Rectal smooth muscle tissue (tissue), 1 donor: ENCODE measurements around the gene PHF21B.

Source experiments
- H3K27ac ChIP-seq: one replicate; pipeline ENCODE4 v1.7.0; 2013; ENCODE audit warnings: low read depth, low read length, inconsistent platforms
- H3K27me3 ChIP-seq: one replicate; pipeline ENCODE4 v1.7.0; 2013; ENCODE audit warnings: low read length; ENCODE audit not compliant: control insufficient read depth, insufficient read depth
- H3K36me3 ChIP-seq: one replicate; pipeline ENCODE4 v1.7.0; 2013; ENCODE audit warnings: low read length; ENCODE audit not compliant: control insufficient read depth, insufficient read depth
- H3K4me1 ChIP-seq: one replicate; pipeline ENCODE4 v1.7.0; 2013; ENCODE audit warnings: low read length; ENCODE audit not compliant: control insufficient read depth, insufficient read depth
- H3K4me3 ChIP-seq: one replicate; pipeline ENCODE4 v1.7.0; 2013; ENCODE audit warnings: low read length
- H3K9ac ChIP-seq: one replicate; pipeline ENCODE4 v1.7.0; 2013; ENCODE audit warnings: low read length

PHF21B gene

DNA sequence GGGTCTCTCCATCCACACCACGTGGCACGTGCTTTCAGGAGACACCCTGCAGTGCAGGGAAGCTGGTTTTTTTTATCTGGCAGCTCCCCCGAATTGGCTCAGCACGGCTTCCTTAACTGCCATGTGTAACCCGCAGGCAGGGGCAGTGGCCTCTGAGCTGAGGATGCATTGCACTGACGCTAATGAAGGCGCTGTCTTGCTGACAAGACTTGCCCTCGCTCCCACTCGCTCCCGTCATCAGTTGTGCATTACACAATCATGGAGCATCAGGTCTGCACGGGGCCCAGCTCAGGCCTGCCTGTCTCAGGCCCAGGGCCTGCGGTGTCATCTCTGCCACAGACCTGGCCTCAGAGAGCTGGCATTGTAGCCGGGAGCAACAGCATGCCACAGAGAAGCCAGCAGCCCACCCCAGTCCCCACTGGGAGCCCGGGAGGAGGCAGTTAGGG is 161.5 kb downstream of the PHF21B start:
- Histone ChIP-seq H3K27me3 (no peaks in the 10 kb centered on the region), H3K4me1 (no peaks in the 10 kb centered on the region), H3K9ac (no peak overlapping the region), H3K27ac (no peak overlapping the region), H3K4me3 (no peak overlapping the region), H3K36me3 (no peaks in the 10 kb centered on the region)

DNA sequence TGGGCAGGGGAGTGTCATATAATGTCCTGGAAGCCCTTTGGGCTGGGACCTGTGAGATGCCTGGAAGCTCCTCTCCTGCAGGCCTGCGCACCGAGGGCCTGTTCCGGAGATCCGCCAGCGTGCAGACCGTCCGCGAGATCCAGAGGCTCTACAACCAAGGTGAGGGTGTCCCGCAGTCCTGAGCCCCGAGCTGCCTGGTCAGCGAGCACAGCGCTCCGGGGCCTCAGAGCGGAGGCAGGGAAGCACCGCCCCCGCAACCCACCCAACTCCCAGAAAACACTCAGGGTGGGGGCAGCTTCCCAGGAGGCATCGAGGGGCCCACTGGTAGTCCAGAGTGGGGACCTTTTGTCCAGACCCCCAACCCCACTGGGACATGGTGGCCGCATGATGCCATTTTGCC is 161.9 kb downstream of the PHF21B start:
- no peaks in the 10 kb centered on the region for H3K4me1 ChIP-seq
- no peak overlapping the region for H3K27ac ChIP-seq
- no peak overlapping the region for H3K4me3 ChIP-seq
- no peaks in the 10 kb centered on the region for H3K36me3 ChIP-seq
- H3K9ac ChIP-seq: no peak overlapping the region
- H3K27me3 ChIP-seq: no peaks in the 10 kb centered on the region

DNA sequence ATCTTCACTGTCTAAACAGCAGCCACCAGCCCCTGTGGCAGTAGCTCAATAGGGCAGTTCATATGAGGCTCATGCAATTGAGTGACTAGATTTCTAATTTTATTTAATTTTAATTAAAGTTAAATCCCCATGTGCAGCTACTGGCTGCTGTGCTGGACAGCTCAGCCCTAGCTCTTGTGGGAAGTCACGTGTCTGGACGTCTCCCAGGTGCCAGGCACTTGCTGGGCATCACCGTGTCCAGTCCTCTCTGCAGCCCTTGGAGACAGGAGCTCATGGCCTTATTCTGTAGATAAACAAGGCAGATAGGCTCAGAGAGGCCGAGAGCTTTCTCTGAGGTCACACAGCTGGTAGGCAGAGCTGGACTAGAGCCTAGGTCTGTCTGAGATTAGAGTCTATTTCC is 162.4 kb downstream of the PHF21B start:
- H3K4me1 ChIP-seq: no peaks in the 10 kb centered on the region

DNA sequence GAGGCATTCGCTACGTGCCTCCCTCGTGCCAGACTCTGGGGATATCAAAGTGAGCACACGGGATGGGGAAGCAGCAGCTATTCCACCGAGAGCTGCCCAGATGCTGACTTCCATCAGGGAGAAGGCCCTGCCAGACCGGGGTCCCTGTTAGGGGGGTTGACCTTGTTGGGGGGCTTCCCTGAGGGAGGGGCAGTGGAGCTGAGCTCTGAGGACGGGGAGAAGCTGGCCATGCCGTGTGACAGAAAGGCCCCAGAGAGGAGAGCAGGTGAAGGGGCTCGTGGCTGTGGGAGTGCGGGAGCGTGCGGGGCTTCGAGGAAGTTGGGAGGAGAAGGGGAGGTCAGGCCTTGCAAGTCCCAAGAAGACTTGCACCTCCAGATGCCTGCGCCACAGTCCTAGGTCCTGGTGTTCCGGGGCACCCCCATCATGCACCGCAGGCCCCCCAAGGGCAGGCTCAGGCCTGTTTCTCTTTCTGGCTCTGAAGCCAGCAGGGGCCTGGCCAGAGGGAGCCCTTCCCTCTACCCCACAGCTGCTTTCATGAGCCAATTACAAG is 163.0 kb downstream of the PHF21B start:
- Histone ChIP-seq H3K4me3 (no peak overlapping the region), H3K4me1 (no peaks in the 10 kb centered on the region), H3K27ac (no peak overlapping the region), H3K36me3 (no peaks in the 10 kb centered on the region), H3K27me3 (no peaks in the 10 kb centered on the region), H3K9ac (no peak overlapping the region)

More for the DNA sequence above, 162.4 kb downstream of the PHF21B start:
- H3K27me3 ChIP-seq: no peaks in the 10 kb centered on the region
- H3K9ac ChIP-seq: no peak overlapping the region
- H3K4me3 ChIP-seq: no peak overlapping the region
- no peak overlapping the region for H3K27ac ChIP-seq
- no peaks in the 10 kb centered on the region for H3K36me3 ChIP-seq

DNA sequence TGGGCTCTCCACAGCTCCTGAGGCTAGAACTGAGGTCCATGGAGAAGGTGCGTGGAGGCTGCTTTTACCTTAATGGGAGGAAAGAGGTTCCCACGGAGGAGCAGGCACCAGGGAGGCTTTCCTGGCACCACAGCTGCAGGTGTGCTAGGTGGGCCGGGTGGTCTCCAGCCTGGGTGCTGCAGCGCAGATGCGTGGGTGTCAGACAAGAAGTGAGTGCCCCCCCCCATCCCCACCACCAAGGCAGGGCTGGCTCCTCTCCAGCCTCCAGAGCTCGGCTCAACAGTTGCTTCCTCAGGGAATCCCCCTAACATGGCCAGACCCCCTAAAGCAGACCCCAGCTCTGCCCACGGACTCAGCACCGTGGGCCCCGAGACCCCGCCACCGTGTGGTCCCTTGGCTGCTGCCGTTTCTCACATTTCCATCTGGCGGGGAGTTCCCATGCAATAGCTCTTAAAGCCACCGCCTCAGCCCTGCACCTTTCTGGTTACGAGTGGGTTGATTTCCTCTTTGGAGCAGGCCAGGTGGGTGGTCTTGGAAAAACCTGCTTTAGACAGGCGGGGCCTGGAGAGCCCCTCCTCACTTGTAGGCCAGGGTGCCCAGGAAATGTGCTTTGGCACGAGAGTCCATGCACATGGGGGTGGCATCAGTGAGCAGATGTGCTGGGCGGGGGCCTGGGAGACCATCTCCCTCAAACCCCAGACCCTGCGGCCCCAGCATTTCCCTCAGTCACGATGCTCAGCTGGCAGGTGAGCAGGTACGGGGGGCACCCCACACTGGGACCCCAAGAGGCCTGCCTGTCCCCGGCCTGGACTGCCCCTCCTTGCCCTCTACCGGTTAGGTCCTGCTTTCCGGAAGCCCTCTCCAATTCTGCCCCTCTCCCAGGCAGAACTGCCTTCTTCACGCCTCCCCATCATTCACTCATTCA is 163.7 kb downstream of the PHF21B start:
- no peak overlapping the region for H3K9ac ChIP-seq
- no peak overlapping the region for H3K27ac ChIP-seq
- no peak overlapping the region for H3K4me3 ChIP-seq
- H3K27me3 ChIP-seq: no peaks in the 10 kb centered on the region
- no peaks in the 10 kb centered on the region for H3K4me1 ChIP-seq
- H3K36me3 ChIP-seq: no peaks in the 10 kb centered on the region

DNA sequence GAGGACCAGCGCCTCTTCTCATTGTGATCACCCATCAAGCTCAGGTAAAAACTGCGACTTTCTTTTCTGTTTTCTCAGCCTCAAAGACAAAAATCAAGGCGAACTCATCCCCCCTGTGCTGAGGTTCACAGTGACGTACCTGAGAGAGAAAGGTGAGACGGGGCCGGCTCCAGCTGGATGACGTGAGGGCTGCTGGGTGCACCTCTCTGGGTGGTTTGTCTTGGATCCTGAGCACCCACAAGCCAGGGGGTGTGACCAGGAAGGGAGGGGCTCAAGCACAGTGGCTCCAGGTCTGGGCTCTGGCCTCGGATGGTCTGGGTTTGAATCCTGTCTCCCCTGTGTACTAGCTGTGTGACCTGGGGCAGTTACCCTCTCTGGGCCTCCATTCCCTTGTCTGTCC is 164.6 kb downstream of the PHF21B start:
- Histone ChIP-seq H3K9ac (no peak overlapping the region), H3K36me3 (no peaks in the 10 kb centered on the region), H3K4me1 (no peaks in the 10 kb centered on the region), H3K27ac (no peak overlapping the region), H3K27me3 (no peaks in the 10 kb centered on the region), H3K4me3 (no peak overlapping the region)

DNA sequence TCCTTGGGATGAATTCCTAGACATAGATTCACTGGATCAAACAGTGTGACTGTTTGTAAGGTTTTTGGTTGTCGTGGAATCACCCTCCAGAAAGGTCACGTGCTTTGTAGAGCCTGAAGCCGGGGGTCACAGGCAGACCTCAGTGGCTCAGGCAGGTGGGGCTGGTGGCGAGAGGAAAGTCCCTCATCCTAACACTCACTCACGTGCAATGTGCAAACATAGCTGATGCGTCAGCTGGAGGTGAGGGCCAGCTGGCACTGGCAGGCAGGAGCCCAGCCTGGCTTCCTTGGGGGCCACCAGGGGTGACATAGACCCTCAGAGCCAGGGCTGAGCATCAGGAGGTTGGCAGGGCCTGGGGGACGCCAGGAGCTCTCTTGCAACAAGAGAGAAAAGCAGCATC is 167.4 kb downstream of the PHF21B start:
- Histone ChIP-seq H3K27ac (no peak overlapping the region), H3K9ac (no peak overlapping the region), H3K4me3 (no peak overlapping the region), H3K36me3 (no peaks in the 10 kb centered on the region), H3K4me1 (no peaks in the 10 kb centered on the region), H3K27me3 (no peaks in the 10 kb centered on the region)

DNA sequence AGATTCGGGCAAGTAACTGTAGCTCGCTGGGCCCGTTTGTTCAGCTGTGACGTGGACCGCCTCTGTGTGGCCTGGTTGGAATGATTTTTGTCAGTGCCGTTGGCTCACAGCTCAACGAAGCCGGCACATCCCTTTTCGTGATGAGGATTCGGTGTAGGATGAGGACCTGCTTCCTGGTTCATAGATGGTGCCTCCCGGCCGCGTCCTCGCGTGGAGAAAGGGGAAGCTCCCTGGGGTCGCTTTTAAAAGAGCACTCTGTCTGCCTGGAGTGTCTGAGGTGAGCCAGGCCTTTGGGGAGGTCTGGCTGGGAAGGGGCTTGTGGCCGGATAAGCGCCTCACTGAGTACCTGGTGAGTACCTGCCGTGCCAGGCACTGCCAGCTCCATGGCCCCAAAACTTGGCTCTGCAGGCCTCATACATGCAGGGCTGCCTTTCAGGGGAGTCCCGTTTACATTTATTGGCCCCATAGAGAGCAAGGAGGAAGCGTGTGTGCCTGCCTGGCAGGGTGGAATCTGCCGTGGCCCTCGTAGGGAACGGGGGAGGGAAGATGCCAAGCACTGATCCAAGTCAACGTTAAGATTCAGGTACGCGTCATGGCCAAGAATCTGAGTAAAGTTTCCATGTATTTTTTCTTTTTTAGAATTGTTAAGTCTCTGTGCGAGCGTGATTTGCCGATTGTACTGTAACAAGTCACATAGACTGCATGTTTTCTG is 169.0 kb downstream of the PHF21B start:
- H3K27me3 ChIP-seq: no peaks in the 10 kb centered on the region
- H3K4me3 ChIP-seq: no peak overlapping the region
- H3K27ac ChIP-seq: no peak overlapping the region
- no peaks in the 10 kb centered on the region for H3K4me1 ChIP-seq
- no peak overlapping the region for H3K9ac ChIP-seq
- no peaks in the 10 kb centered on the region for H3K36me3 ChIP-seq

DNA sequence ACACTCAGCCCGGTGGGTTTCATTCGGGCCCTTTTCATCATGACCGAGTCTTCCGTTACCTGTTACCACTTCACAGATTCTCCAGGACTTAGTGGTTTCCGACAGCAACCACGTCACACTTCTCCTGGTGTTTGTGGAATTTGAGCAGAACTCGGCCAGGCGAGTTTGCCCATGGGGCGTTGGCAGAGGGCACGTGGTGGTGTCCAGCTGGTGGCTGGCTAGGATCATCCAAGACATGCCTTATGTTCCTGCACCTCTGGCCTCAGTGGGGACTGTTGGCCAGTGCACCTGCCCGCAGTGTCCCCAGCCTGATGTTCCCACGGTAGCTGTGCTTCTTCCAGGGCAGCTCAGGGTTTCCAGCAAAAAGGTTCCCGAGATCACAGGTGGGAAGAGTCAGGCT is 170.1 kb downstream of the PHF21B start:
- Histone ChIP-seq H3K27ac (no peak overlapping the region), H3K9ac (no peak overlapping the region), H3K4me1 (no peaks in the 10 kb centered on the region), H3K36me3 (no peaks in the 10 kb centered on the region), H3K27me3 (no peaks in the 10 kb centered on the region), H3K4me3 (no peak overlapping the region)

DNA sequence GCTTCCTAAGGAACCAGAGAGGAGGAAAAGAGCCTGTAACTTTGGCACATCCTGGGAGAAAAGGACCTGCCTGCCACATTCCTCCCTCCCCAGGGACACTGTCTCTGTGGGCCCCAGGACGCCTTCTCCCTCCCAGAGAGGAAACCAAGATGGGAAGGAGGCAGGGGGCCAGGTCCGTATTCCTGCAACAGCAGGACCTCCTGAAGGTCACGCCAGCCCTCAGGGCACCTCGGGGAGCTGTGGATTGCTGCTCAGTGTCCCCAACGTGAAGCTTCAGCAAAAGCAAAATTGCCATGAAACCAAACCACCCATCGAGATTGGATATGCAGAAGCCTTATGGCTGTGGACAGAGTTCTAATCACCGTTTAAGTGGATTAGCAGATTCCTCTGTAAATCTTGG is 170.7 kb downstream of the PHF21B start:
- H3K4me1 ChIP-seq: no peaks in the 10 kb centered on the region
- no peak overlapping the region for H3K9ac ChIP-seq
- no peak overlapping the region for H3K4me3 ChIP-seq
- H3K27ac ChIP-seq: no peak overlapping the region
- no peaks in the 10 kb centered on the region for H3K36me3 ChIP-seq
- H3K27me3 ChIP-seq: no peaks in the 10 kb centered on the region

DNA sequence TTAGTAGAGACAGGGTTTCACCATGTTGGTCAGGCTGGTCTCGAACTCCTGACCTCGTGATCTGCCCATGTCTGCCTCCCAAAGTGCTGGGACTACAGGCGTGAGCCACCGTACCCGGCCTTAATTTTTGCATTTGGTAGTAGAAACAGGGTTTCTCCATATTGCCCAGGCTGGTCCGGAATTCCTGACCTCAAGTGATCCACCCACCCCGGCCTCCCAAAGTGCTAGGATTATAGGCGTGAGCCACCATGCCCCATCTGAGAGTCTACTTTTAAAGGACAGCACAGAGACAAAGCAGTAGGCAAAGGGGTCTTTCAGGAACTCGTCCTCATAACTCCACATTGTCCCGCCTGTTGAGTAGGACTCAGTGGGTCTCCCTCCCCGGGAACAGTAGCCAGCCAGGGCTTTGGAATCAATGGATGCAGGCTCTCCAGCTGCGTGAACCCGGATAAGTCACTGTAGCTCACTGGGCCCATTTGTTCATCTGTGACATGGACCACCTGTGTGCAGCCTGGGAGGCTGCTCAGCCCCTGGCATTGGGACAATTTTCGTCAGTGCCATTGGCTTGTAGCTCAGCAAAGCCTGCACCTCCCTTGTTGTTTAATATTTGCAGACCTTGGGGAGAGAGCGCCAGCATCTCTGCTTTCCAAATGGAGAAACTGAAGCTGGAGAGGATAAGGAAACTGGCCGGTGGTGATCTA is 171.3 kb downstream of the PHF21B start:
- no peaks in the 10 kb centered on the region for H3K27me3 ChIP-seq
- no peaks in the 10 kb centered on the region for H3K4me1 ChIP-seq
- H3K9ac ChIP-seq: no peak overlapping the region
- H3K36me3 ChIP-seq: no peaks in the 10 kb centered on the region
- no peak overlapping the region for H3K4me3 ChIP-seq
- H3K27ac ChIP-seq: no peak overlapping the region

DNA sequence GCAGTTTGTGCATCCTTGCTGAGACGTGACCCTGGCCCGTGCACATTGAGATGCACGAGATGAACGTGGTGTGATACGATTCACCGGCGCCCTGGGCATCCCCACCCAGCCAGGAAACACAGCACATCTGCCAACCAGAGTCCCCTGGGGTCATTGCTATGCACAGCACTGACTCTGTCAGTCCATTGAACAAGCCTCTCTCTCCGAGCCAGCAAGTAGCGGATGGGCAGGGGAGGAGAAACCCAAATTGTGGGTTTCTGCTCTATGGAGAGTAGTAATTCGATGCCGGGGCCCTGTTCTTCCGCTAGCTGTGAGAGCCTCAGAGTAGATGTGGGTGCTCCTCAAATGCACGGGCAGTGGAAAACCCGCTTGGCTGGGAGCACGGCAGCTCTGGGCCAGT is 172.3 kb downstream of the PHF21B start:
- Histone ChIP-seq H3K27ac (no peak overlapping the region), H3K4me1 (no peaks in the 10 kb centered on the region), H3K4me3 (no peak overlapping the region), H3K9ac (no peak overlapping the region), H3K27me3 (no peaks in the 10 kb centered on the region), H3K36me3 (no peaks in the 10 kb centered on the region)
